Mesenchymal stem cell (in vitro differentiated cells and primary cell): ENCODE measurements around the gene FNDC5.

ENCODE experiments used
- DNase-seq: peaks from one replicate; pipeline ENCODE4 v3.0.0-alpha.2; 2013
- H2AFZ ChIP-seq: one replicate; pipeline ENCODE4 v1.6.1; 2013; ENCODE audit warnings: low read depth, mild to moderate bottlenecking, control low read depth, inconsistent platforms, low read length, moderate library complexity
- H2AK5ac ChIP-seq: 2 replicates; pipeline ENCODE4 v1.6.1; 2013; ENCODE audit warnings: low read length, moderate library complexity, mild to moderate bottlenecking, inconsistent platforms; ENCODE audit not compliant: severe bottlenecking
- H2BK120ac ChIP-seq: one replicate; pipeline ENCODE4 v1.6.1; 2013; ENCODE audit warnings: low read depth, mild to moderate bottlenecking, inconsistent platforms, low read length, moderate library complexity
- H2BK12ac ChIP-seq, 2 experiments: one replicate each; pipeline ENCODE4 v1.6.1; 2013; ENCODE audit warnings: inconsistent platforms in 2 of 2, low read length in 2 of 2, mild to moderate bottlenecking in 2 of 2, moderate library complexity in 2 of 2, control low read depth in 1 of 2
- H2BK15ac ChIP-seq: one replicate; pipeline ENCODE4 v1.6.1; 2013; ENCODE audit warnings: mild to moderate bottlenecking, low read depth, inconsistent platforms; ENCODE audit not compliant: poor library complexity, severe bottlenecking
- H2BK5ac ChIP-seq: 2 replicates; pipeline ENCODE4 v1.6.1; 2013; ENCODE audit warnings: low read depth, mild to moderate bottlenecking, low read length, control low read depth, inconsistent platforms; ENCODE audit not compliant: poor library complexity, severe bottlenecking
- H3K14ac ChIP-seq, 2 experiments: one replicate each; pipeline ENCODE4 v1.6.1; 2013; ENCODE audit warnings: inconsistent platforms in 2 of 2, low read length in 2 of 2, control low read depth in 1 of 2, mild to moderate bottlenecking in 1 of 2, moderate library complexity in 1 of 2
- H3K18ac ChIP-seq, 2 experiments: one replicate each; pipeline ENCODE4 v1.6.1; 2013; ENCODE audit warnings: inconsistent platforms in 2 of 2, low read length in 2 of 2, control low read depth in 1 of 2, low read depth in 1 of 2, mild to moderate bottlenecking in 1 of 2
- H3K23ac ChIP-seq, 2 experiments: one replicate each; pipeline ENCODE4 v1.6.1; 2013; ENCODE audit warnings: inconsistent platforms in 2 of 2, low read length in 2 of 2, mild to moderate bottlenecking in 2 of 2, moderate library complexity in 2 of 2, control low read depth in 1 of 2
- H3K27ac ChIP-seq: 2 replicates; pipeline ENCODE4 v1.5.1; 2013; ENCODE audit warnings: mild to moderate bottlenecking, moderate library complexity, low read length, control low read depth, inconsistent platforms; ENCODE audit not compliant: poor library complexity, severe bottlenecking
- H3K27me3 ChIP-seq, 2 experiments: 2 replicates each; pipeline versions ENCODE4 v1.6.1 to v1.7.0; 2013; ENCODE audit warnings: low read length in 2 of 2, mild to moderate bottlenecking in 2 of 2, moderate library complexity in 2 of 2, control low read depth in 1 of 2, inconsistent platforms in 1 of 2; ENCODE audit not compliant: control insufficient read depth in 1 of 2, insufficient read depth in 1 of 2
- H3K36me3 ChIP-seq, 2 experiments: 2 replicates each; pipeline versions ENCODE4 v1.6.1 to v1.7.0; 2013; ENCODE audit warnings: low read length in 2 of 2, control low read depth in 1 of 2, inconsistent platforms in 1 of 2, low read depth in 1 of 2, mild to moderate bottlenecking in 1 of 2; ENCODE audit not compliant: insufficient read depth in 2 of 2, control insufficient read depth in 1 of 2
- H3K4ac ChIP-seq, 2 experiments: one replicate each; pipeline ENCODE4 v1.6.1; 2013; ENCODE audit warnings: inconsistent platforms in 2 of 2, low read length in 2 of 2, mild to moderate bottlenecking in 2 of 2, moderate library complexity in 2 of 2, control low read depth in 1 of 2, low read depth in 1 of 2
- H3K4me1 ChIP-seq: 2 replicates; pipeline ENCODE4 v1.6.1; 2013; ENCODE audit warnings: low read depth, low read length, control low read depth; ENCODE audit not compliant: control insufficient read depth, insufficient read depth
- H3K4me2 ChIP-seq: 2 replicates; pipeline ENCODE4 v1.6.1; 2013; ENCODE audit warnings: low read length, mild to moderate bottlenecking, inconsistent platforms; ENCODE audit not compliant: poor library complexity, severe bottlenecking
- H3K4me3 ChIP-seq, 2 experiments: 2 replicates each; pipeline versions ENCODE4 v1.5.1 to v1.7.0; 2013; ENCODE audit warnings: low read length in 2 of 2, mild to moderate bottlenecking in 2 of 2, control low read depth in 1 of 2, low read depth in 1 of 2; ENCODE audit not compliant: insufficient read depth in 1 of 2
- H3K79me1 ChIP-seq: replicated peaks from 2 replicates; pipeline ENCODE4 v1.6.1; 2013; ENCODE audit warnings: mild to moderate bottlenecking, control low read depth, low read length, inconsistent platforms; ENCODE audit not compliant: poor library complexity, severe bottlenecking
- H3K9ac ChIP-seq: 2 replicates; pipeline ENCODE4 v1.7.0; 2013; ENCODE audit warnings: mild to moderate bottlenecking, low read length, moderate library complexity
- H3K9me3 ChIP-seq: 2 replicates; pipeline ENCODE4 v1.7.0; 2013; ENCODE audit warnings: mild to moderate bottlenecking, low read length; ENCODE audit not compliant: control insufficient read depth
- H4K8ac ChIP-seq: one replicate; pipeline ENCODE4 v1.6.1; 2013; ENCODE audit warnings: inconsistent platforms, mild to moderate bottlenecking, low read length, moderate library complexity
- H4K91ac ChIP-seq: one replicate; pipeline ENCODE4 v1.6.1; 2013; ENCODE audit warnings: mild to moderate bottlenecking, low read length, inconsistent platforms
- WGBS: methylation state at CpG from one replicate; pipeline ENCODE4 v1.1.7; 2013; ENCODE audit warnings: mixed read lengths; 5-methylcytosine and 5-hydroxymethylcytosine counted together

FNDC5 gene

GRCh38 chr1:32899586-32900296 lies 29.0 kb upstream of the FNDC5 start:
- no peak overlapping the region for H2BK12ac ChIP-seq
- 76% methylated on average over 7 of the region's 7 CpGs for WGBS
- peak overlapping the region; percentile 41 for H2BK15ac ChIP-seq
- no peaks in the 10 kb centered on the region for H3K79me1 ChIP-seq
- no peak overlapping the region for H3K18ac ChIP-seq
- H3K27ac ChIP-seq, result no peak overlapping the region
- peaks cover 0 to 3% of the 10 kb centered on the region in 2 experiments for H3K36me3 ChIP-seq
- H3K9ac ChIP-seq, result no peak overlapping the region
- no peak overlapping the region for H3K4ac ChIP-seq
- H3K4me2 ChIP-seq, result no peak overlapping the region
- H4K8ac ChIP-seq, result no peak overlapping the region
- H2BK5ac ChIP-seq, result no peak overlapping the region
- H3K23ac ChIP-seq, result no peak overlapping the region
- H3K4me3 ChIP-seq, result no peak overlapping the region
- H2AK5ac ChIP-seq, result no peak overlapping the region
- no peaks in the 10 kb centered on the region for H3K9me3 ChIP-seq
- no peak overlapping the region for H2AFZ ChIP-seq
- H2BK120ac ChIP-seq, result no peak overlapping the region
- no peak overlapping the region for H3K14ac ChIP-seq
- no peak overlapping the region for H4K91ac ChIP-seq
- peaks cover 0 to 18% of the 10 kb centered on the region in 2 experiments for H3K27me3 ChIP-seq
- no peak for DNase-seq
- peaks cover 11% of the 10 kb centered on the region for H3K4me1 ChIP-seq

GRCh38 chr1:32898958-32899357 lies 28.2 kb upstream of the FNDC5 start:
- DNase-seq, result no peak
- Histone ChIP-seq H2BK5ac (no peak overlapping the region), H2AFZ (no peak overlapping the region), H3K9me3 (no peaks in the 10 kb centered on the region), H3K23ac (no peak overlapping the region), H3K4me2 (no peak overlapping the region), H2BK120ac (no peak overlapping the region), H3K18ac (no peak overlapping the region), H3K14ac (no peak overlapping the region), H2BK12ac (no peak overlapping the region), H3K79me1 (no peaks in the 10 kb centered on the region), H4K91ac (peak overlapping the region; percentile 61), H3K9ac (no peak overlapping the region), H3K4me1 (peaks cover 12% of the 10 kb centered on the region), H3K4ac (no peak overlapping the region), H3K27me3 (peaks cover 0 to 14% of the 10 kb centered on the region in 2 experiments), H2BK15ac (no peak overlapping the region), H3K27ac (no peak overlapping the region), H3K36me3 (peaks cover 0 to 3% of the 10 kb centered on the region in 2 experiments), H4K8ac (no peak overlapping the region), H3K4me3 (no peak overlapping the region), H2AK5ac (no peak overlapping the region)
- 91% methylated on average over 3 of the region's 3 CpGs for WGBS

GRCh38 chr1:32898056-32898455 lies 27.3 kb upstream of the FNDC5 start:
- Histone ChIP-seq H3K4ac (no peak overlapping the region), H2AK5ac (no peak overlapping the region), H3K14ac (peak overlapping the region in 1 of 2 experiments; percentile 9), H3K27ac (no peak overlapping the region), H2BK5ac (no peak overlapping the region), H2BK12ac (no peak overlapping the region), H3K79me1 (no peaks in the 10 kb centered on the region), H3K9ac (no peak overlapping the region), H3K27me3 (peaks cover 0 to 18% of the 10 kb centered on the region in 2 experiments), H2BK120ac (no peak overlapping the region), H3K4me1 (peaks cover 18% of the 10 kb centered on the region), H3K18ac (no peak overlapping the region), H4K91ac (no peak overlapping the region), H3K4me3 (no peak overlapping the region), H3K4me2 (no peak overlapping the region), H4K8ac (no peak overlapping the region), H3K9me3 (no peaks in the 10 kb centered on the region), H3K23ac (no peak overlapping the region), H3K36me3 (peaks cover 0 to 3% of the 10 kb centered on the region in 2 experiments), H2AFZ (no peak overlapping the region), H2BK15ac (no peak overlapping the region)
- no peak for DNase-seq
- 93% methylated on average over 9 of the region's 9 CpGs for WGBS

GRCh38 chr1:32897082-32898049 lies 26.7 kb upstream of the FNDC5 start:
- Histone ChIP-seq H3K36me3 (peaks cover 0 to 3% of the 10 kb centered on the region in 2 experiments), H3K4me2 (no peak overlapping the region), H3K4me1 (peaks cover 24% of the 10 kb centered on the region), H3K9me3 (no peaks in the 10 kb centered on the region), H2AK5ac (no peak overlapping the region), H2AFZ (no peak overlapping the region), H2BK12ac (no peak overlapping the region), H2BK5ac (no peak overlapping the region), H4K8ac (no peak overlapping the region), H3K23ac (no peak overlapping the region), H3K27me3 (peaks cover 5 to 20% of the 10 kb centered on the region in 2 experiments), H3K14ac (no peak overlapping the region), H3K4ac (no peak overlapping the region), H3K79me1 (no peaks in the 10 kb centered on the region), H3K4me3 (no peak overlapping the region), H3K9ac (no peak overlapping the region), H3K27ac (no peak overlapping the region), H4K91ac (no peak overlapping the region), H2BK120ac (no peak overlapping the region), H2BK15ac (no peak overlapping the region), H3K18ac (no peak overlapping the region)
- no peak for DNase-seq
- WGBS, result 86% methylated on average over 11 of the region's 11 CpGs
